ENCODE measurements around the gene PLN.

The PLN gene

DNA sequence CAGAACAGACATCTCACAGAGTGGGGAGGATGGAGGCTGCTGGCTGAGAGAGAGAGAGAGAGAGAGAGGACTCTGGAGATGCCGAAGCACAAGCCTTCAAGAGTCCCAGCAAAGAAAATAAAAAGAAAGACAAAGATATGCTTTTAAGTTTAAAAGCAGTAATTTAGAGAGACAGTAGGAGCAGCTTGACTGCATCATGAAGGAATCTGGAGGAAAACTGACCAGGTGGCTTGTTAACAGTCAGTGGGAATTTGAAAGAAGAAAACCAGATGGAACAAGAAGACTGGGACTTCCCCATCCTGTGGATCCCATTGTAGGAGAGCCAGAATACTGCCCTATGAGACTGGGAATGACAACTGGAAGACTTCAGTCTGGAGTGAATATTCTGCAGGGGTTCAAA is 46.3 kb upstream of the PLN start:
- H3K9ac ChIP-seq (ENCODE audit: low read depth, low read length): no peak overlapping the region
- no peak overlapping the region for H3K4me2 ChIP-seq (ENCODE audit: insufficient read depth, low read length)
- DNase-seq (no peak), ATAC-seq (ENCODE audit: insufficient read depth, low read depth) (no peak)
- TF ChIP-seq EZH2 (IDR thresholded peaks at IDR 0.05; ENCODE audit: borderline replicate concordance, low read depth, low read length, severe bottlenecking): no peak
- TF ChIP-seq, protein P1, sequence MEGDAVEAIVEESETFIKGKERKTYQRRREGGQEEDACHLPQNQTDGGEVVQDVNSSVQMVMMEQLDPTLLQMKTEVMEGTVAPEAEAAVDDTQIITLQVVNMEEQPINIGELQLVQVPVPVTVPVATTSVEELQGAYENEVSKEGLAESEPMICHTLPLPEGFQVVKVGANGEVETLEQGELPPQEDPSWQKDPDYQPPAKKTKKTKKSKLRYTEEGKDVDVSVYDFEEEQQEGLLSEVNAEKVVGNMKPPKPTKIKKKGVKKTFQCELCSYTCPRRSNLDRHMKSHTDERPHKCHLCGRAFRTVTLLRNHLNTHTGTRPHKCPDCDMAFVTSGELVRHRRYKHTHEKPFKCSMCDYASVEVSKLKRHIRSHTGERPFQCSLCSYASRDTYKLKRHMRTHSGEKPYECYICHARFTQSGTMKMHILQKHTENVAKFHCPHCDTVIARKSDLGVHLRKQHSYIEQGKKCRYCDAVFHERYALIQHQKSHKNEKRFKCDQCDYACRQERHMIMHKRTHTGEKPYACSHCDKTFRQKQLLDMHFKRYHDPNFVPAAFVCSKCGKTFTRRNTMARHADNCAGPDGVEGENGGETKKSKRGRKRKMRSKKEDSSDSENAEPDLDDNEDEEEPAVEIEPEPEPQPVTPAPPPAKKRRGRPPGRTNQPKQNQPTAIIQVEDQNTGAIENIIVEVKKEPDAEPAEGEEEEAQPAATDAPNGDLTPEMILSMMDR (IDR thresholded peaks at IDR 0.05; ENCODE audit: borderline replicate concordance, extremely low read depth, low read length, poor library complexity, severe bottlenecking): no peak
- no peak overlapping the region for H3K4me3 ChIP-seq (ENCODE audit: low read depth in 1 of 2, low read length in 2 of 2)
- H3K27me3 ChIP-seq (ENCODE audit: insufficient read depth, low read length, poor library complexity): no peaks in the 10 kb centered on the region
- no peaks in the 10 kb centered on the region for H4K20me1 ChIP-seq (ENCODE audit: insufficient read depth, low read length)
- H3K36me3 ChIP-seq (ENCODE audit: insufficient read depth, low read length): peaks cover 56% of the 10 kb centered on the region
- H3K9me3 ChIP-seq (ENCODE audit: insufficient read depth, low read length, severe bottlenecking): no peaks in the 10 kb centered on the region
- H2AFZ ChIP-seq (ENCODE audit: low read depth, low read length): no peak overlapping the region
- peaks cover 9% of the 10 kb centered on the region for H3K79me2 ChIP-seq (ENCODE audit: insufficient read depth, low read length)
- H3K27ac ChIP-seq (ENCODE audit: low read length): no peak overlapping the region
- no peaks in the 10 kb centered on the region for H3K4me1 ChIP-seq (ENCODE audit: insufficient read depth, low read length)

DNA sequence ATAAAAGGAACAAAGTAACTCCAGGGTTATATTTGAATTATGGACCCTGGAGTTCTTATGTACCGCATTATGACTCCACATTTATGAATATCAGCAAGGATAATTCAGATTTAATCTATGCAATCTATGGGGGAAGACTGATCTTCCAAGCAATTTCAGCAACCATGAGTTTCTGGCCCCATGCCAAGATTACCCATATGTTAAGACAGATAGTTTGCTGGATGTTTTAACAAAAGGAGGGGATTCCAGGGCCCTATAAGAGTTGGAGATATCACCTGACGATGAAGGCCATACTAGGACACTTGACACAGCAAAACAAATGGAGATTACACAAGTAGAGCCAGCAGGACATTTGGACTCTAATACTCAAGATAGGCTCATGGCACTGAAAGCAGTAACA is 45.9 kb upstream of the PLN start:
- TF ChIP-seq, protein P1 (IDR thresholded peaks at IDR 0.05; ENCODE audit: borderline replicate concordance, extremely low read depth, low read length, poor library complexity, severe bottlenecking): no peak
- TF ChIP-seq EZH2 (IDR thresholded peaks at IDR 0.05; ENCODE audit: borderline replicate concordance, low read depth, low read length, severe bottlenecking): no peak
- Histone ChIP-seq H2AFZ (ENCODE audit: low read depth, low read length) (no peak overlapping the region), H3K36me3 (ENCODE audit: insufficient read depth, low read length) (peaks cover 53% of the 10 kb centered on the region), H3K9me3 (ENCODE audit: insufficient read depth, low read length, severe bottlenecking) (no peaks in the 10 kb centered on the region), H3K9ac (ENCODE audit: low read depth, low read length) (no peak overlapping the region), H4K20me1 (ENCODE audit: insufficient read depth, low read length) (no peaks in the 10 kb centered on the region), H3K27me3 (ENCODE audit: insufficient read depth, low read length, poor library complexity) (no peaks in the 10 kb centered on the region), H3K4me1 (ENCODE audit: insufficient read depth, low read length) (no peaks in the 10 kb centered on the region), H3K4me3 (ENCODE audit: low read depth in 1 of 2, low read length in 2 of 2) (no peak overlapping the region), H3K27ac (ENCODE audit: low read length) (no peak overlapping the region), H3K4me2 (ENCODE audit: insufficient read depth, low read length) (no peak overlapping the region), H3K79me2 (ENCODE audit: insufficient read depth, low read length) (peaks cover 9% of the 10 kb centered on the region)
- ATAC-seq (ENCODE audit: insufficient read depth, low read depth) (no peak), DNase-seq (no peak)

DNA sequence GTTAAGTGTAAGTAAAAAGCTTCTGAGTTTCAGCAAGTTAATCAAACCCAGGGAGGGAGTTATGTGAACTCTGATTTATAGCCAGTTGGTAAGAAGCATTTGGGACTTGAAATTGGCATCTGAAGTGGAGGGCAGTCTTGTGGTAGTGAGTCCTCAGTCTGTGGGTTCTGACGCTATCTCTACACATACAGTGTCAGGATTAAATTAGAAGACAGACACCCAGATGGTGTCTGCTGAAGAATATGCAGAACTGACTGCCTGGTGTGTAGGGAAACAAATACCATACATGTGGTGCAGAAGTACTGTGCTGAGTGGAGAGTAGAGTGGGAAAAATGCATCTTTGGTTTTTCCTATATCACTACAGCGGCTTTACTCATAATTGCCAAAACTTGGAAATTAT is 43.5 kb upstream of the PLN start:
- Histone ChIP-seq H3K9ac (ENCODE audit: low read depth, low read length) (no peak overlapping the region), H3K27me3 (ENCODE audit: insufficient read depth, low read length, poor library complexity) (no peaks in the 10 kb centered on the region), H3K9me3 (ENCODE audit: insufficient read depth, low read length, severe bottlenecking) (no peaks in the 10 kb centered on the region), H2AFZ (ENCODE audit: low read depth, low read length) (no peak overlapping the region), H4K20me1 (ENCODE audit: insufficient read depth, low read length) (no peaks in the 10 kb centered on the region), H3K27ac (ENCODE audit: low read length) (no peak overlapping the region), H3K4me2 (ENCODE audit: insufficient read depth, low read length) (no peak overlapping the region), H3K36me3 (ENCODE audit: insufficient read depth, low read length) (peaks cover 53% of the 10 kb centered on the region), H3K4me3 (ENCODE audit: low read depth in 1 of 2, low read length in 2 of 2) (no peak overlapping the region), H3K4me1 (ENCODE audit: insufficient read depth, low read length) (no peaks in the 10 kb centered on the region), H3K79me2 (ENCODE audit: insufficient read depth, low read length) (peaks cover 9% of the 10 kb centered on the region)
- no peak for DNase-seq
- no peak for ATAC-seq (ENCODE audit: insufficient read depth, low read depth)
- TF ChIP-seq, protein P1 (IDR thresholded peaks at IDR 0.05; ENCODE audit: borderline replicate concordance, extremely low read depth, low read length, poor library complexity, severe bottlenecking): no peak
- no peak for TF ChIP-seq EZH2 (IDR thresholded peaks at IDR 0.05; ENCODE audit: borderline replicate concordance, low read depth, low read length, severe bottlenecking)

DNA sequence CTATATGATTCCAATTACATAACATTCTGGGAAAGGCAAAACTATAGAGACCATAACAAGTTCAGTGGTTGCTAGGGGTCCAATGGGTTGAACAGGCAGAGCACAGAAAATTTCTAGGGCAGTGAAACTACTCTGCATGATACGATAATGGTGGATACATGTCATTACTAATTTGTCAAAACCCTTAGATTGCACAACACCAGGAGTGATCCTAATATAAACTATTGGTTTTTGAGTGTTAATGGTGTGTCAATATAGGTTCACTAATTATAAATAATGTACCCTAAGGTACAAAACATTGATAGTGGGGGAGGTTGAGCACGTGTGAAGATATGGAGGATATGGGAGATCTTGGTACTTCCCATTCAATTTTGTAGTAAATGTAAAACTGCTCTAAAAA is 42.4 kb upstream of the PLN start:
- peaks cover 9% of the 10 kb centered on the region for H3K79me2 ChIP-seq (ENCODE audit: insufficient read depth, low read length)
- TF ChIP-seq, protein P1 (IDR thresholded peaks at IDR 0.05; ENCODE audit: borderline replicate concordance, extremely low read depth, low read length, poor library complexity, severe bottlenecking): no peak
- no peak for TF ChIP-seq EZH2 (IDR thresholded peaks at IDR 0.05; ENCODE audit: borderline replicate concordance, low read depth, low read length, severe bottlenecking)
- no peaks in the 10 kb centered on the region for H3K4me1 ChIP-seq (ENCODE audit: insufficient read depth, low read length)
- H2AFZ ChIP-seq (ENCODE audit: low read depth, low read length): no peak overlapping the region
- H3K9me3 ChIP-seq (ENCODE audit: insufficient read depth, low read length, severe bottlenecking): no peaks in the 10 kb centered on the region
- peaks cover 53% of the 10 kb centered on the region for H3K36me3 ChIP-seq (ENCODE audit: insufficient read depth, low read length)
- H3K9ac ChIP-seq (ENCODE audit: low read depth, low read length): no peak overlapping the region
- no peak overlapping the region for H3K27ac ChIP-seq (ENCODE audit: low read length)
- H3K4me2 ChIP-seq (ENCODE audit: insufficient read depth, low read length): no peak overlapping the region
- H3K27me3 ChIP-seq (ENCODE audit: insufficient read depth, low read length, poor library complexity): no peaks in the 10 kb centered on the region
- ATAC-seq (ENCODE audit: insufficient read depth, low read depth) (no peak), DNase-seq (no peak)
- no peak overlapping the region for H3K4me3 ChIP-seq (ENCODE audit: low read depth in 1 of 2, low read length in 2 of 2)
- no peaks in the 10 kb centered on the region for H4K20me1 ChIP-seq (ENCODE audit: insufficient read depth, low read length)

Measured in DND-41 (cell line).